HUES6 (cell line): ENCODE measurements around the gene VPS26B.
"Not testable (repeated sequence)": the region's sequence is repeated elsewhere in the genome, so short reads cannot be mapped to it uniquely, and the experiment has no call there.

Experiments used
- H3K27ac ChIP-seq: 2 replicates; pipeline ENCODE4 v1.7.0; 2013; ENCODE audit warnings: low read depth, mild to moderate bottlenecking, low read length, inconsistent platforms
- H3K27me3 ChIP-seq: 2 replicates; pipeline ENCODE4 v1.6.1; 2013; ENCODE audit warnings: low read length; ENCODE audit not compliant: control insufficient read depth, insufficient read depth
- H3K36me3 ChIP-seq: 2 replicates; pipeline ENCODE4 v1.6.1; 2013; ENCODE audit warnings: low read length; ENCODE audit not compliant: control insufficient read depth, insufficient read depth
- H3K4me1 ChIP-seq: 2 replicates; pipeline ENCODE4 v1.6.1; 2013; ENCODE audit warnings: low read length; ENCODE audit not compliant: control insufficient read depth, insufficient read depth
- H3K4me3 ChIP-seq: 2 replicates; pipeline ENCODE4 v1.5.1; 2013; ENCODE audit warnings: low read depth, low read length
- H3K9ac ChIP-seq: one replicate; pipeline ENCODE4 v1.6.1; 2013; ENCODE audit warnings: mild to moderate bottlenecking, low read length
- H3K9me3 ChIP-seq: 2 replicates; pipeline ENCODE4 v1.6.1; 2013; ENCODE audit warnings: low read depth, low read length; ENCODE audit not compliant: control insufficient read depth, insufficient read depth

The VPS26B gene

GRCh38 chr11:134272381-134273316, 48.2 kb downstream of the VPS26B start:
- Histone ChIP-seq H3K9me3 (no peaks in the 10 kb centered on the region), H3K9ac (peak overlapping the region; percentile 9), H3K27ac (peak overlapping the region; percentile 5; the same call in 1 of the 2 replicates), H3K36me3 (no peaks in the 10 kb centered on the region), H3K4me1 (peaks cover 53% of the 10 kb centered on the region), H3K4me3 (peak overlapping the region; percentile 78), H3K27me3 (peaks cover 25% of the 10 kb centered on the region)

DNA sequence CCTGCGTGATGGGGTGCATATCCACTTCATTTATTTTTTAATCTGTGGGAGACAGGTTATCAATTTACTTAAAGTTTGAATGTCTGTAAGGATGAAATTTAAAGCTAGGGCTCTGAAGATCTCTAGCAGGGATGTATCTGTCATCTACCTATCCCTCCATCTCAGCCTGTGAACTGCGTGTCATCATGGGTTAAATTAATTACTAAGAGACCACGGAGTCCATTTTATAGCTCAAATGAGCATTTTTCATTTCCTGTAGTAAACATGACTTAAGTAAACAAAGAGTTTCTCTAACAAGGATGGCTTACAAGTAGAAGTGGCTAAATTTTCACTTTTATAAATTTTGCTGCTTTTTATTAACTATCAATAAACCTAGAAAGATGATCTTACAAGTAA, 48.8 kb downstream of the VPS26B start:
- Histone ChIP-seq H3K4me3 (peak overlapping the region; percentile 78), H3K27ac (no peak overlapping the region; the same call in 1 of the 2 replicates), H3K36me3 (peaks cover 3% of the 10 kb centered on the region; the same call in 1 of the 2 replicates), H3K9ac (no peak overlapping the region), H3K9me3 (peaks cover under 1% of the 10 kb centered on the region; the same call in 1 of the 2 replicates), H3K27me3 (peaks cover 25% of the 10 kb centered on the region), H3K4me1 (peaks cover 52% of the 10 kb centered on the region)

- peaks cover 49% of the 10 kb centered on the region for H3K4me1 ChIP-seq
- peaks cover 3% of the 10 kb centered on the region; the same call in 1 of the 2 replicates for H3K9me3 ChIP-seq
- peak overlapping the region; percentile 75 for H3K9ac ChIP-seq
- no peak overlapping the region; the same call in 1 of the 2 replicates for H3K27ac ChIP-seq
- H3K36me3 ChIP-seq = peaks cover 9% of the 10 kb centered on the region; the same call in 1 of the 2 replicates
- peaks cover 25% of the 10 kb centered on the region for H3K27me3 ChIP-seq
- H3K4me3 ChIP-seq = peak overlapping the region; percentile 78
Measured at GRCh38 chr11:134275188-134275533, 50.7 kb downstream of the VPS26B start.

DNA sequence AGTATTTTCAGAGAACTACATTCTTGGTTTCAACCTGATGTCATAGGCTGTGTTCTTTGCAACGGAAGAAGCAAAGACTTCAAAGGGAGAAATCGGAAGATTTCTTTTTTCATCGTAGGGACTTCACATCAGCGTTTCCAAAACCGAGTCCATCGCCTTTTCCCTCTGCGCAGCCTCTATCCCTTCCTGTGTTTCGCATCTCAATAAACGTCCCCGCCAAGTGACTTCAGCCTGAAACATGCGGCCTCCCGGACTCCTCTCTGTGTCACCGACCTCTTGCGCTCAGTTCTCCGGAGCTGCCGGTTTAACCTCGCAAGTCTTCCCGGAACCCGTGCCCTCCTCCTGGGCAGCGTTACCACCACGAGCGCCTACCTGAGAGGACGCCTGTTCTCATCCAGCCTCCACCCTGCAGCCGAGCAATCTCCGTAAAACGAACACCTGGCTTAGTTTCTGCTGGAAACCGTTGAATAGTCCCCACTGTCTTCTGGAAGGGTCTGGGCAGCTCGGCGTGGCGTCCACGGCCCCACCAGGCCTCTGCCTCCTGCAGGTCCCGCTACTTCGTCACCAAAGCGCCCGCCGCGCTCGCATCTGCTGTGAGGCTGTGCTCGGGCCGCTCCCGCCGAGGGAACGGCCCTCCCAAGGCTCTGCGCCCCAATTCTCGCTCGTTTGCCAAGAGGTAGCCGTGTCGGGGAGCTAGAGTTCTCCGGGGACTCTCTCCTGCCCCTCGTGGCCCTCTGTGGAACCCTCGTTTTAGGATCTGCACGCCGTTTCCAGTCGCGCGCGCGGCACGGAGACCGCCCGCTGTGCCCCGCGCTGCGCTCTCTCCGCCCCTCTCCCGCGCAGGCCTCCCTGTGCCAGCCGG, 51.3 kb downstream of the VPS26B start, which contains the start of gene GLB1L3:
GLB1L3 (plus strand) TSS at position 846 of the 862 bp plus-strand sequence. CDS start 362 bp downstream, outside the sequence.
- Histone ChIP-seq H3K27ac (peak within 1 kb of the TSS; percentile 44; the same call in 1 of the 2 replicates), H3K36me3 (peaks cover 9% of the 10 kb centered on the region; the same call in 1 of the 2 replicates), H3K4me3 (peak within 1 kb of the TSS; percentile 78), H3K4me1 (peaks cover 42% of the 10 kb centered on the region), H3K9ac (peak within 1 kb of the TSS; percentile 75), H3K9me3 (peaks cover 3% of the 10 kb centered on the region; the same call in 1 of the 2 replicates), H3K27me3 (peaks cover 25% of the 10 kb centered on the region)

DNA sequence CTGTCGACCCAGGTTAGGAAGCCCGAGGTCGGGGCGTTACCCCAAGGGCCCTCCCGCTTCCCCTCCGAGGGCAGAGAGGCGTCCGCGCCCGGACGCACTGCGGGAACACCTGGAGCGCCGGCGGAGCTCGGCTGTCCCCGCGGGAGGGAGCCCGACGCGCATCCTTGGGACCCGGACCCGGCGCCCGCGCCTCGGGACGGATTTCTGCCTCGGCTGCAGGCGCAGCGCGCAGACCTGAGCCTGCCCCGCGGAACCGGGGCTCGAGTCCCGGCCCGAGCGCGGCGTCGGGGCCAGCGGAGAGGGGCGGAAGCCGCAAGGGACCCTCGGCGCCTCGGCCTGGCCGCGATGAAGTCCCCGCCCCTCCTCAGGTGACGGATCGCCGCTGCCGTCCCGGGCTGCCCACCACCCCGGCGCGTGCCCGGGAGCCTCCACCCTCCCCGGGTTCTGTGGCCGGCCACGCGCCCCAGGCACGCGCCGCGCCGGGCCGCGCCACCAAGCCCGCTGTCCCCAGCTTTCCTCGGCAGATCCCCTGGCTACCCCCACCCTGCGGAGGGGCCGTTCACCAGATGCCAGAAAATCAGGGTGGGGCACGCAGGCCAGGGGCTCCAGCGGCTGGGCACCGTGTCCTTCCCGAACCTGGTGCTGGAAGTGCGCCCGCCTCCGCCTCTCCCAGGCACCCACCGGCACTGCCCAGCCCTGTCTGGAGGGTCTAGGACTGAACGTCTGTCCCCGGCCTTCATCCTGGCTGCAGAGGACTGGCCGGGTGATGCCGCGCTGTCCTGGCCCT, 52.1 kb downstream of the VPS26B start:
- peak overlapping the region; percentile 75 for H3K9ac ChIP-seq

GRCh38 chr11:134277183-134278001, 52.9 kb downstream of the VPS26B start:
- Histone ChIP-seq H3K9ac (peak overlapping the region; percentile 75), H3K27ac (no peak overlapping the region), H3K4me3 (peak overlapping the region; percentile 78)

More for the DNA sequence above, 52.1 kb downstream of the VPS26B start:
- Histone ChIP-seq H3K4me1 (peaks cover 37% of the 10 kb centered on the region), H3K4me3 (peak overlapping the region; percentile 78), H3K9me3 (peaks cover 3% of the 10 kb centered on the region; the same call in 1 of the 2 replicates), H3K27ac (peak overlapping the region; percentile 44; the same call in 1 of the 2 replicates), H3K36me3 (peaks cover 9% of the 10 kb centered on the region; the same call in 1 of the 2 replicates), H3K27me3 (peaks cover 25% of the 10 kb centered on the region)

DNA sequence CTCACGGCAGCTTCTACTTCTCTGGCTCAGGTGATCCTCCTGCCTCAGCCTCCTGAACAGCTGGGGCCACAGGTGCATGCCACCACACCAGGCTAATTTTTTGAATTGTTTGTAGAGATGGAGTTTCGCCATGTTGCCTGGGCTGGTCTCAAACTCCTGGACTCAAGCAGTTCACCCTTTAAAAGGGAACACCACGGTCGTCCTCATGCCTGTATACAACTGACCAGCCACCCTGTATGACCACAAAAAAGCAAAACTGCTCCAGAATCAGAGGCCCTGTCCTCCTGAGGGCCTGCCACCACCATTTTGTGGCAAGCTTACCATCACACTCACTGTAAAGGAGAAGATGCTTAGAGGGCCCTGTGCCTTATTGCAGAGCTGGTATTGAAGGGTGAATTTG, 53.9 kb downstream of the VPS26B start:
- Histone ChIP-seq H3K9ac (no peak overlapping the region), H3K36me3 (peaks cover 16% of the 10 kb centered on the region; the same call in 1 of the 2 replicates), H3K27me3 (peaks cover 25% of the 10 kb centered on the region), H3K4me3 (no peak overlapping the region), H3K9me3 (peaks cover 3% of the 10 kb centered on the region; the same call in 1 of the 2 replicates), H3K4me1 (peaks cover 21% of the 10 kb centered on the region), H3K27ac (no peak overlapping the region)

More at GRCh38 chr11:134277183-134278001, 52.9 kb downstream of the VPS26B start:
- Histone ChIP-seq H3K9me3 (peaks cover 3% of the 10 kb centered on the region; the same call in 1 of the 2 replicates), H3K36me3 (peaks cover 12% of the 10 kb centered on the region; the same call in 1 of the 2 replicates), H3K4me1 (peaks cover 29% of the 10 kb centered on the region), H3K27me3 (peaks cover 25% of the 10 kb centered on the region)

- H3K27ac ChIP-seq, H3K4me3 ChIP-seq, H3K9me3 ChIP-seq, H3K9ac ChIP-seq, H3K27me3 ChIP-seq, H3K4me1 ChIP-seq: not testable (repeated sequence)
- peaks cover 31% of the 10 kb centered on the region for H3K36me3 ChIP-seq
Measured at GRCh38 chr11:134281635-134282034, 57.2 kb downstream of the VPS26B start.

DNA sequence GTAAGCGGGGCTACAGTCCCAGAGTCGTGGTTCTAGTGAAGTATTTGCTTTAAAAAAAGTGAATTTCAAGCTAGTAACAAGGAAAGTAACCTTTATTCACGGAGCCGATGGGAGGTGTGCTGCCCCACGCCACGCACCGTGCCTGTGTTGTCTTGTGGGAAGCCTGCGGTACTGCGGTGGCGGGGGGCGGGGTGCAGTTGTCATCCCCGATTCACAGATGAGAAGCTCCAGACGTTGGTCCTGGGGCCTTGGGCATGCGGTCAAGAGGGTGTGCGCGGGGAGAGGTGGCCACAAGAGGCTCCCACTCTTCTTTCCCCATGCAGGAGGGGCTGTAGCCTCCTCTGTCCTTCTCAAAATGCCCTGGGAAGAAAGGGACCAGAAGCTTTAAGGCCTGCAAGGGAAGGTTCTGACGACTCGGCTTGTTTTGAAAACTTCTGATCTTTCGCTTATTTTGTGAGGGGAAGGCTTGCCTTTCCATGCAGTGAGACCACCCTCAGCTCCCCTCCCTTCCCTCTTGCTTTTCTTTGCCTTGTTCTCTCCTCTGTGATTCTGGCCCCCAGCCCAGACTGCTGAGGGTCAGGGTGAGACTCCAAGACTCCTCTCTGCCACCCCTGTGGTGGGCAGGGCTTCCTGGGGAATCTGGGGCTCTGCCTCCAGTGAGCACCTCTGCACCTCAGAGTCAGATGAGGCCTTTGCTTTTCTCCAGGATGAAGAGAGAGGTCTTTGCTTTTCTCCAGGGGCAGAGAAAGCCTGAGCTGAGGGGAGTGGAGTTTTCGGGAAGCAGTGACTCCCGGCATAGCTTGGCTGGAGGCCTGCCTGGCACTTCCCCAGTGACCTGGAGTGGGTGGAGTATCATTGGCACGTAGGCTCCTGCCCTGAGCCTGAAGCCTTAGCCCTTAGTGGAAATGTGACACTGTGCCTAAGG, 57.9 kb downstream of the VPS26B start:
- peaks cover 4% of the 10 kb centered on the region; the same call in 1 of the 2 replicates for H3K4me1 ChIP-seq
- H3K9me3 ChIP-seq = peaks cover 3% of the 10 kb centered on the region; the same call in 1 of the 2 replicates
- no peak overlapping the region for H3K4me3 ChIP-seq
- H3K36me3 ChIP-seq = peaks cover 31% of the 10 kb centered on the region
- H3K9ac ChIP-seq = no peak overlapping the region
- peaks cover under 1% of the 10 kb centered on the region for H3K27me3 ChIP-seq
- no peak overlapping the region for H3K27ac ChIP-seq
